Fibroblast of upper back skin (primary cell): ENCODE results near the gene BPGM.

Experiments
- DNase-seq: peaks from one replicate; pipeline ENCODE4 v3.0.0-alpha.2; 2013

The BPGM gene

DNA sequence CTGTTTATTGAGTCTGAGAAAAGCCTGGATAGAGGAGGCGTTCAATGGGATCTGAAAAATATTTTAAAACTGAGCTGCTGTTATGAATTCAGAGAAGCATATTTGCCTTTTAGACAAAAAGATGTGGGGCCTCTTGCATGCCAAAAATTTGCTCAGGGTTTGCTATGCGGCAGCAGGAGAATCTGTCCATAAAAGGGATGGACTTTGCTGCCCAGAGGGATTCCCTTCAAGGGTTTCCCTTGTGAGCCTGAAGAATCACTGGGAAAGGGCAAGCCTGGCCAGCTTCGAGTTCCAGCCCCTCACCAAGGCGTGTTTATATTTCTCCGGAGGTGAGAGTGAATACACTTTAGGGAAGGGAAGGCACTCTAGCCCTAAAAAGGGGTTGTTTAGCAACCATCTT lies 77.2 kb downstream of the BPGM start:
- no peak for DNase-seq

DNA sequence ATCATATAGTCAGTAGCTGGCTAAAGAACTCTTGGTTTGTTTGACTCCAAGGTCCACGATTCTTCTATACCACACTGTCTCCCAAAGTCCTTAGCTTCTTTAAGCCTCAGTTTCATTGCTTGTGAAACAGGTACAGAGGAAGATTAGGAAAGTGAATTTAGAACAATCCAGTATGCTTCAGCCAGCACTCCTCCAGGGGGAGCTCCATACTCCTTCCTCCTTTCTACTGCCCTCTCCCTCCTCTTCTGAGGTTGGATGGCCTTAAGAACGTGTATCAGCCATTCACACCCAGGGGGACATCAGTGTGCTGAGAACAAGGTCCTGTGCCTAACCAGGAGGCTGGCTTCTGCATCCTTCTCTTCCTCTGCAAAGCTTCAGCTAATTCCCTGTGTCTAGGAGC lies 78.0 kb downstream of the BPGM start:
- peak; percentile 66 for DNase-seq

DNA sequence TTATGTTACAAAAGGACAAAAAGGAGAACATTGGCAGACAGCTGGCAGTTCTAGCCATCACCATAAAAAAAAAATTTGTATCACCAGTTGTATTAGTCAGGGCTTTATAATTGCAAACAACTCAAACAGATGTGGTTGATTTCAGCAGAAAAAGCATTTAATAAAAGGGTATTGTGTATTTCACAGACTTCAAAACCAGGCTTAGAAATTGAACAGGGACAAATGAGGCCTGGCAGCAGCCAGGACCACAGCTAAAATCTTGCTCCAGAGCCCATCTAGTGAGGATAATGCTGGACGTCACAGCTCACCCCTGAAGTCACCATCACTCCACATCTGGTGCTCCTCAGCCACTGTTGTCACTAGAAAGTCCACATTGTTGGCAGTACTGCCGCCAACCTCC lies 79.9 kb downstream of the BPGM start:
- DNase-seq: no peak

DNA sequence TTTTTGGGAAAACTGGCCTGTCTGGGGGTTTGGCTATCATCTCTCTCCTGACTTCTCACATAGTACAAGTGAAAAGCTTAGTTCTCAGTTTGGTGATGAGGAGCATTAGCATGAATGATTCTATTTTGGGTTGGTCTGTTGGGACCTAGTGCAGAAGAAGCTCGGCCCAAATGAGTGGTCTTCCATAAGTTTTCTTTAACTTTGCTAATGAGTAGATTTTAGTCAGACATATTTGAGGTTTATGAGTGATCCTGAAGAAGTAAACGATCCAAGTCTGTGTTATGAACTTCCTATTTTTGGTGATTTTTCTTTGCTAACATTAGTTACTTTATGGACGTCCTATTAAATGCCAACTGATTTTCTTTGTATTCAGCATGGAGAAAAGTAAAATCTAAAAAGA lies 81.1 kb downstream of the BPGM start:
- peak; percentile 62 for DNase-seq
